Mesodermal cell (in vitro differentiated cells): ENCODE results near the gene CCN2.

Source experiments
- H3K27ac ChIP-seq: 2 replicates; pipeline ENCODE4 v1.7.0; 2013; ENCODE audit warnings: mild to moderate bottlenecking, low read depth, low read length, moderate library complexity; ENCODE audit not compliant: severe bottlenecking
- H3K36me3 ChIP-seq: 2 replicates; pipeline ENCODE4 v1.7.1; 2013; ENCODE audit warnings: mild to moderate bottlenecking, low read length, moderate library complexity; ENCODE audit not compliant: control insufficient read depth, insufficient read depth
- H3K4me1 ChIP-seq: one replicate; pipeline ENCODE4 v1.7.1; 2013; ENCODE audit warnings: mild to moderate bottlenecking, low read length; ENCODE audit not compliant: insufficient read depth, control insufficient read depth, poor library complexity, severe bottlenecking
- H3K4me3 ChIP-seq: 2 replicates; pipeline ENCODE4 v1.7.0; 2013; ENCODE audit warnings: low read length, control low read depth, mild to moderate bottlenecking; ENCODE audit not compliant: insufficient read depth, poor library complexity, severe bottlenecking; ENCODE audit errors: extremely low read depth
- H3K9me3 ChIP-seq: 2 replicates; pipeline ENCODE4 v1.7.1; 2013; ENCODE audit warnings: mild to moderate bottlenecking, low read length, moderate library complexity; ENCODE audit not compliant: control insufficient read depth
- WGBS, 2 experiments: methylation state at CpG; one replicate each; pipeline ENCODE4 v1.1.5; 2013; ENCODE audit warnings: missing lambda C conversion rate in 2 of 2; ENCODE audit not compliant: insufficient coverage in 2 of 2; 5-methylcytosine and 5-hydroxymethylcytosine counted together

CCN2 gene

DNA sequence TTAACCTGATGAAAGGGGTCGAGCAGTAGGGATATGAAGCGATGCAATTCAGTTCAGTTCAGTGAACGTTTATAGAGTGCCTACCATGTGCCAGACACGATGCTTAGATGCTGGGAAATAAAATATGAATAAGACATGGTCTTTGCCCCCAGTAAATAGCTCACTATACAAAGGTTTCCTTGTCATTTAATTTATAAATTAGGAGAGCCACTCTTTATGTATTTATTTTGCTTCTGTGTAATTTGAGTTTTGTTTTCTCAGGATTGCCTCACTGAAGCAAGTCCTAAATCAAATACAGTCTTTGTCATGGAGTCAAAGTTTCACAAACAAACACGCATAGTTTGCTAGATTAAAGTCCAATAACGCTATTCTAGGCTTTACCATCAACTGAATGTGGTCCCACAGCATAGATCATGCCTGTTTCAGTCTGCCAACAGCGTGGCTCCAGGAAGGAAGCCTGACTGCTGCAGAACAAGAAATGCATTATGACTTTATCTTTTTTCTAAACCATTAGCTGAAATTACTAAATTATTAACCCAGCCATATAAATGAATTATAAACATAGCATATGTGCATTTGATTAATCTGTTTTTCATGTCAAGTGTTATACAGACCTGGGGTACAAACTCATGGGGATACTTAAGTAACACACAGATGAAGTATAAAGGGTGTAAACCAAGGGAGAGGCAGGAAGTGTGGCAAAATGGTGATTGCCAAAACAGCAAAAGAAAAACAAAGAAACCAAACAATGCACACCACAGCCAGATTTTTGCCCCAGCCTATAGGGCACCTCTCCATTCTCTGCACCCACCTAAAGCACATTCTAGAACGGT is 29.8 kb upstream of the CCN2 start:
- H3K9me3 ChIP-seq: no peaks in the 10 kb centered on the region
- H3K27ac ChIP-seq: no peak overlapping the region
- no peaks in the 10 kb centered on the region for H3K36me3 ChIP-seq
- WGBS, 2 experiments: 91 to 92% methylated on average over 5 to 6 of the region's 8 CpGs
- no peak overlapping the region for H3K4me3 ChIP-seq
- H3K4me1 ChIP-seq: peaks cover 12% of the 10 kb centered on the region

DNA sequence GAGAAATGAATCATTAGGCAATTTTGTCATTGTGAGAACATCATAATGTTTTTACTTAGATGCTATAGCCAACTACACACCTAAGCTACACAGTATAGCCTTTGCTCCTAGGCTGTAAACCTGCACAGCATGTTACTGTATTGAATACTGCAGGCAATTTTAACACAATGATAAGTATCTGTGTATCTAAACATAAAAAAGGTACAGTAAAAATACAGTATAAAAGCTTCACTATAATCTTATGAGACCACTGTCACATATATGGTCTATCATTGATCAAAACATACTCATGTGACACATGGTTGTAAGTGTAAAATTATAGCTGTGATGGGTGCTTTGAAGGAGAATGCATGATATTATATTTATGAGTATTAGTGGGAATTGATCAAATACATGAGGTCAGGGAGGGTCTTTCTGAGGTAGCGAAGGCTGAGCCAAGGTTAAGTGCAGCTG is 29.2 kb upstream of the CCN2 start:
- no peak overlapping the region for H3K27ac ChIP-seq
- no peaks in the 10 kb centered on the region for H3K36me3 ChIP-seq
- WGBS, 2 experiments: 100% methylated on average over 1 of the region's 1 CpG
- no peak overlapping the region for H3K4me3 ChIP-seq
- peaks cover 12% of the 10 kb centered on the region for H3K4me1 ChIP-seq
- H3K9me3 ChIP-seq: no peaks in the 10 kb centered on the region

DNA sequence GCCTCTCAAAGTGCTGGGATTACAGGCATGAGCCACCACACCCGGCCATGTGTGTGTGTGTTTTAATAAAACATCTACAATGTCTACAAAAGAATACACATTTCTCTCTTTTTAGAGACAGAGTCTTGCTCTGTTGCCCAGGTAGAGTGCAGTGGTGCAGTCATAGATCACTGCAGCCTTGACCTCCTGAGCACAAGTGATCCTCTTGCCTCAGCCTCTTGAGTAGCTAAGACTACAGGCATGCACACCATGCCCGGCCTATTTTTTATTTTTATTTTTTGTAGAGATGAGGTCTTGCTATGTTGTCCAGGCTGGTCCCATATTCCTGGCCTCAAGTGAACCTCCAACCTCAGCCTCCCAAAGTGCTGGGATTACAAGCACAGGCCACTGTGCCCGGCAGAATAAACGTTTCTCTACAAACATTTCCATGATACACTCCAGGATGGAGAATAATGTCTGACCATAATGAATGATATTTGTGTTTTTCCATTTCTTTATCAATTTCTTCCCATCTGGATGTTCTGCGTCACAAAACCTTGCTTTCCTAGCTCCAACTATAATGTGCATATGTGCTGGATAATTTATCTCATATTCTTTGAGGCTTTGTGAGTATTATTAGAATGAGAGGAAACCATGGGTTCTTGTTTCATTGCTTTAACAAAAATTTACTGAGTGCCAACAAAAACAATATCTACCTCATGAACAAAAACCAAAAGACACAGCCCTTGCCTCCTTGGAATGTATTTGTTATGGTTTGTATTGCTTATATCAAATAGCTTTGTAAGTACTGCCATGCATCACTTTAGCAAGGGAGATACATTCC is 28.6 kb upstream of the CCN2 start:
- Histone ChIP-seq H3K27ac (no peak overlapping the region), H3K4me3 (no peak overlapping the region), H3K36me3 (no peaks in the 10 kb centered on the region), H3K9me3 (no peaks in the 10 kb centered on the region), H3K4me1 (peaks cover 12% of the 10 kb centered on the region)
- no CpG with 5 or more reads among the region's 5 CpGs for WGBS, 2 experiments

DNA sequence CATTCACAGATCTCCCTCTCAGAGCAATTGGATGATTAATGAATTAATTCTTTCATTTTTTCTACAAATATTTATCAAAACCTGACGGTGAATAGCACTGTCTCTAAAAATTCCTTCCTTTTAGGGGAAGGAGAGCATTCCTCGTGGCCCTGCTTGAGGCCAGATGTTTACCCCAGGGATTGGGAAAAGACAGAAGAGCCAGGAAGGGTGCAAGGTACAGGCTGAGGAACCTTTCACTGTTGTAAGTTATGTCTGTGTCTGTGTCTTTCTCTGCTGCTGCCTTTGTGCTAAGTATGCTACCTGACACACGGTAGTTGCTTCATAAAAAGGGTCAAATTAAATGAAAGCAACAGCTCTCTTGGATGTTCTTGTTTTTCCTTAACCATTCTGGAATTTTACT is 27.4 kb upstream of the CCN2 start:
- Histone ChIP-seq H3K27ac (no peak overlapping the region), H3K4me1 (peaks cover 12% of the 10 kb centered on the region), H3K4me3 (no peak overlapping the region), H3K9me3 (no peaks in the 10 kb centered on the region), H3K36me3 (no peaks in the 10 kb centered on the region)
- WGBS, 2 experiments: 100% methylated on average over 1 to 3 of the region's 3 CpGs

DNA sequence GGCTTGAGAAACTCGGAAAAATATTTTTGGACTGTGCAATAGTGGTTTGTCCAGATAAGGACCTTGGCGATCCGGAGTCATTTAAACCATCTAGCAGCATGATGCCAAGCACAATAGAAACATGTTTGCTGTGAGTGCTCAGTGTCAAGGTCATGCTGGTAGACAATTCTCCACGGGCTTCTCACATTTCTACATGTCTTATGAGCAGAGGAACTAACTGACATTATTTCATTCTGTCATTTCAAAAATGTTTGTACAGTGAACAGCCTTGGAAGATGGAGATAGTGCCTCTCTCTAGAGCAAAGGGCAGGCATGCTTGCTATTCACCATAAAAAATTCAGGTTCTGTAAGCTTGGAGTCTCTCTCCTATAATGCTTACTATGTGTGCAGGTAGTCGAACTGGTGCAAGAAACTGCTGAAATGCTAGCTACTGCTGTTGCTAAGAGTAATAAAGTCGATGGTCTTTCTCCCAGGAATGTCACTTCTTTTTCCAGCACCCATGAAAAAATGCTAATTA is 25.4 kb upstream of the CCN2 start:
- Histone ChIP-seq H3K27ac (no peak overlapping the region), H3K4me1 (peaks cover 4% of the 10 kb centered on the region), H3K9me3 (no peaks in the 10 kb centered on the region), H3K36me3 (no peaks in the 10 kb centered on the region), H3K4me3 (no peak overlapping the region)
- WGBS, 2 experiments: 78 to 92% methylated on average over 4 to 5 of the region's 6 CpGs

DNA sequence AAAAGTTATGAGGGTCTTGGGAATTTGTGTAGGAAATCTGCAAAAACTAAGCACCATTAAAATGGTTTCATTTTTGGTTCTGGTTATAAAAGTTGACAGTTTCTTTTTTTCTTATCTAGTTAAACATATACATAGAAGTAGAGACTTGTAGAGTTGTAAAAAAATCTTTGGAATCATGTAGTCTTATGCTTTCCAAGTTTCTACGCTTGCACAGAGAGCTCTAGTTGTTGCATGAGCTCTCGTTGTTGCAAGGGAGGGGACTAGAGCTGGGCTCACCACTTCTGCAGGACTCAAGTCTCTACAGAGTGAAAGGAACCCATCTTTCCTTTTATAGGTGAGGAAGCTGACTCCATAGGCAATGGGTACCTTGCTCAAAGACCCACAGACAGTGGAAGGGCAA is 21.6 kb upstream of the CCN2 start:
- Histone ChIP-seq H3K4me3 (no peak overlapping the region), H3K9me3 (no peaks in the 10 kb centered on the region), H3K27ac (no peak overlapping the region), H3K36me3 (no peaks in the 10 kb centered on the region), H3K4me1 (peaks cover 4% of the 10 kb centered on the region)
- 93 to 94% methylated on average over 2 of the region's 2 CpGs for WGBS, 2 experiments

DNA sequence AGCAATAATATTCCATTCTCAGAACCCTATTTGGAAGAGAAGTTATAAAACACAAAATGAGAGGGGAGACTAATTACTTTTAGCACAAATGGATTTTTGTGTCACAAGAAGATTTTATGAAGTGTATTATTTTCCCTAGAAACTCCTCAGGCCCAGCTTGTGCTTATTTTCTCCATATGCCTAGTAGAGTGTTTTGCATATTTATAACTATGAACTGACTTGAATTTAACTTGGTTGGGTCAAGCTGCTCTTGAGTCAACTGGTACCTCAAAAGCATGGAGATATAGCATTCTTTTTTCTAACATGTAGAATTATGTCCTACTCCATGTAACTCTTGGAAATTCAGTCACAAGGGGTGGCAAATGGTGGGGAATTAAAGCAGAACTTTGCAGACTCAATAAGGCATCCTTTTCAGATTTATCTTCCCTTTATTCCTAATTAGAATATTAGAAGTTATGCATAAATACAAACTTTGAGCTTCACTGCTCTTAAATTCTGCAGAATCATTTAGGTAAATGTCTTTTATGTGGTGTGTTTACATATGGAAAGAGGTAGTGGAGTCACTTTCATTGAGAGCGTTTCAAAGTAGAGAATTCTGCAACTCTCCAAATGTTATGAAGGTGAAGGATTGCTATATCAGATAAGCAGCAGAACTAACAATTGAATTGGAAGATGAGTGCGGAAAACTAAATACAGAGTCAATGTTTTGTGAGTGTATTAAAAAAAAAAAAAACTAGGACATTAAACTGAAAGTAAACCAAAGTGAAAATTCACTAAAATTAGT is 19.1 kb upstream of the CCN2 start:
- 100% methylated on average over 1 of the region's 2 CpGs; no CpG with 5 or more reads in 1 of the 2 experiments for WGBS, 2 experiments
- no peaks in the 10 kb centered on the region for H3K4me1 ChIP-seq
- H3K36me3 ChIP-seq: no peaks in the 10 kb centered on the region
- H3K9me3 ChIP-seq: no peaks in the 10 kb centered on the region
- no peak overlapping the region for H3K4me3 ChIP-seq
- H3K27ac ChIP-seq: no peak overlapping the region

DNA sequence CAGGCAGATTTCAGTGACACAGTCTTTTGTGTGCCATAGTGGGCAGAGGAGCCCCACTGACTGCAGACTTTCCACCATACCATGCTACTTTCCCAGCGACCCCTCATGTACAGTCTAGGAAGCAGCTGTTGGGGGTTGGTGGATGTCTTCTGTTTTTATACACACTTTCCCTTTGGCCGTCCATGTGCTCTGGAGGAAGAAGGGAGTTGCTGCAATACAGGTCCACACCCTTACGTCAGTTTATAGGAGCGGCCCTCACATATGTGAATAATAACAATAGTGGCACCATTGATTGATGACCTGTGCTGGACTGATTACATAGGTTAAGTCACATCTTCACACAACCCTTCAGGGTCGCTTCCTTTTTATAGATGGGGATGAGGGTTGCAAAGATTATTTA is 17.5 kb upstream of the CCN2 start:
- Histone ChIP-seq H3K27ac (no peak overlapping the region), H3K9me3 (no peaks in the 10 kb centered on the region), H3K4me3 (no peak overlapping the region), H3K36me3 (no peaks in the 10 kb centered on the region), H3K4me1 (no peaks in the 10 kb centered on the region)
- no CpG with 5 or more reads among the region's 5 CpGs for WGBS, 2 experiments

DNA sequence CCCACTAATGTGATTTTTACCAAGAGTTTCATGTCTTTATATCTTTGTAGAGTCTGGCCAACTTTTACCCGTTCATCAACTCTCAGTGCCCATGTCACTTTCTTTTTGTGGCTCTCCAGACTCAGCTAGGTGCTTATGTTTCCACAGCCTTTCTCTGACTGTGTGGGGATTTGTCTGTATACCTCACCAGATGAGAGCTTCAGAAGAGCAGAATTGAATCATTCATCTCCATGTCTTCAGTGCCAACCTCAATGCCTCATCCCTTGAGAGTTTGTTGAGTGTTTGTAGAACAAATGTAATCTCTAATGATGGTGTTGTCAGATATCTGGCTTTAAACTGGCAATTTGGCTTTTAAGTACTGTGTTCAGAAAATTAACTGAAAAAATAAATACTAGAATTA is 16.8 kb upstream of the CCN2 start:
- H3K4me1 ChIP-seq: no peaks in the 10 kb centered on the region
- H3K9me3 ChIP-seq: no peaks in the 10 kb centered on the region
- H3K4me3 ChIP-seq: no peak overlapping the region
- no peaks in the 10 kb centered on the region for H3K36me3 ChIP-seq
- no CpG with 5 or more reads among the region's 1 CpG for WGBS, 2 experiments
- no peak overlapping the region for H3K27ac ChIP-seq

DNA sequence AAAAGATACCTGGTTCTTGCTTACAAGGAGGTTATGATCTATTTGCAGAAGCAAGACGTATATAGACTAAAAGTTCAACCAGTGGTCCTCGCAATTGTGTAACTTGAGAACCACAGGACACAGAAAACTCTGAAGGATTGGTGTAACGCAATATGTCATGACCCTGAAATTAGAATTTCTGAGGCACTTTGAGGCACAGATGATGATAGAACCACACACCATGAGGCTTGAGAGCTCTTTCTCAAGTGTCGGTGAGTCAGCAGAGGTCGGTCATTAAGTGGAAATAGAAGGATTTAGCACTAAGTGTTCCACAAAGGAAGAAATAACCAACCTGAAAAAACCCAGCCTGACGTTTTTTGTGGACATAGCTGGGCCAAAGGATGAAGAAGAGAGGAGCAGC is 15.3 kb upstream of the CCN2 start:
- Histone ChIP-seq H3K4me3 (no peak overlapping the region), H3K36me3 (no peaks in the 10 kb centered on the region), H3K4me1 (no peaks in the 10 kb centered on the region), H3K9me3 (no peaks in the 10 kb centered on the region), H3K27ac (no peak overlapping the region)
- 89 to 90% methylated on average over 5 to 6 of the region's 6 CpGs for WGBS, 2 experiments
